ENCODE measurements around the gene NECTIN3. TPM values are rescaled to one million over a fixed set of nuclear protein-coding genes. Genes with fewer than 3 reads are reported as not detected.

NECTIN3 gene
- total and polyA plus RNA-seq, 4 donors, result 9.0 to 31.8 (median 15.3) TPM

- 64% methylated on average over 1 of the region's 1 CpG for WGBS
Measured at GRCh38 chr3:111027868-111028267, 43.7 kb upstream of the NECTIN3 start.

GRCh38 chr3:111031538-111031937 is 40.1 kb upstream of the NECTIN3 start:
- DNase-seq (ENCODE audit: low spot score), result no peak
- Histone ChIP-seq H3K4me1 (ENCODE audit: control insufficient read depth in 4 of 4, insufficient read depth in 4 of 4, low read length in 3 of 4) (peaks cover 0 to 4% (median 0%) of the 10 kb centered on the region in 4 donors), H3K36me3 (ENCODE audit: control insufficient read depth in 4 of 4, insufficient read depth in 3 of 4, low read depth in 1 of 4, low read length in 3 of 4) (no peaks in the 10 kb centered on the region), H3K27ac (ENCODE audit: low read depth in 1 of 2, low read length in 2 of 2) (no peak overlapping the region), H3K9ac (ENCODE audit: low read depth in 1 of 2, low read length in 2 of 2) (no peak overlapping the region), H3K9me3 (ENCODE audit: control insufficient read depth in 4 of 4, low read length in 3 of 4) (no peaks in the 10 kb centered on the region), H3K27me3 (ENCODE audit: control insufficient read depth in 4 of 4, insufficient read depth in 4 of 4, low read length in 3 of 4) (no peaks in the 10 kb centered on the region), H3K4me3 (ENCODE audit: low read depth in 1 of 3, low read length in 3 of 3) (no peak overlapping the region)
- WGBS, result 94% methylated on average over 2 of the region's 2 CpGs
- TF ChIP-seq, protein P1, sequence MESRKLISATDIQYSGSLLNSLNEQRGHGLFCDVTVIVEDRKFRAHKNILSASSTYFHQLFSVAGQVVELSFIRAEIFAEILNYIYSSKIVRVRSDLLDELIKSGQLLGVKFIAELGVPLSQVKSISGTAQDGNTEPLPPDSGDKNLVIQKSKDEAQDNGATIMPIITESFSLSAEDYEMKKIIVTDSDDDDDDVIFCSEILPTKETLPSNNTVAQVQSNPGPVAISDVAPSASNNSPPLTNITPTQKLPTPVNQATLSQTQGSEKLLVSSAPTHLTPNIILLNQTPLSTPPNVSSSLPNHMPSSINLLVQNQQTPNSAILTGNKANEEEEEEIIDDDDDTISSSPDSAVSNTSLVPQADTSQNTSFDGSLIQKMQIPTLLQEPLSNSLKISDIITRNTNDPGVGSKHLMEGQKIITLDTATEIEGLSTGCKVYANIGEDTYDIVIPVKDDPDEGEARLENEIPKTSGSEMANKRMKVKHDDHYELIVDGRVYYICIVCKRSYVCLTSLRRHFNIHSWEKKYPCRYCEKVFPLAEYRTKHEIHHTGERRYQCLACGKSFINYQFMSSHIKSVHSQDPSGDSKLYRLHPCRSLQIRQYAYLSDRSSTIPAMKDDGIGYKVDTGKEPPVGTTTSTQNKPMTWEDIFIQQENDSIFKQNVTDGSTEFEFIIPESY (IDR thresholded peaks at IDR 0.05), result no peak
- no peak for TF ChIP-seq TAF1 (conservative IDR thresholded peaks at IDR 0.05)
- TF ChIP-seq FOXA2 (IDR thresholded peaks at IDR 0.05), result no peak

More at GRCh38 chr3:111027868-111028267, 43.7 kb upstream of the NECTIN3 start:
- Histone ChIP-seq H3K4me1 (ENCODE audit: control insufficient read depth in 4 of 4, insufficient read depth in 4 of 4, low read length in 3 of 4) (no peaks in the 10 kb centered on the region), H3K9me3 (ENCODE audit: control insufficient read depth in 4 of 4, low read length in 3 of 4) (no peaks in the 10 kb centered on the region), H3K27me3 (ENCODE audit: control insufficient read depth in 4 of 4, insufficient read depth in 4 of 4, low read length in 3 of 4) (no peaks in the 10 kb centered on the region), H3K36me3 (ENCODE audit: control insufficient read depth in 4 of 4, insufficient read depth in 3 of 4, low read depth in 1 of 4, low read length in 3 of 4) (no peaks in the 10 kb centered on the region), H3K4me3 (ENCODE audit: low read depth in 1 of 3, low read length in 3 of 3) (no peak overlapping the region), H3K9ac (ENCODE audit: low read depth in 1 of 2, low read length in 2 of 2) (no peak overlapping the region), H3K27ac (ENCODE audit: low read depth in 1 of 2, low read length in 2 of 2) (no peak overlapping the region)
- DNase-seq (ENCODE audit: low spot score), result no peak
- TF ChIP-seq FOXA1 (IDR thresholded peaks at IDR 0.05) (no peak), NR2F2 (IDR thresholded peaks at IDR 0.05) (no peak), HNF4A (conservative IDR thresholded peaks at IDR 0.05) (no peak), YY1 (IDR thresholded peaks at IDR 0.05) (no peak), SP1 (IDR thresholded peaks at IDR 0.05) (no peak), GABPA (IDR thresholded peaks at IDR 0.05 in 1 of 2, conservative IDR thresholded peaks at IDR 0.05 in 1 of 2) (no peak)
- TF ChIP-seq, protein P1 (IDR thresholded peaks at IDR 0.05), result no peak

- Histone ChIP-seq H3K27ac (ENCODE audit: low read depth in 1 of 2, low read length in 2 of 2) (no peak overlapping the region), H3K4me1 (ENCODE audit: control insufficient read depth in 4 of 4, insufficient read depth in 4 of 4, low read length in 3 of 4) (peaks cover 0 to 4% (median 0%) of the 10 kb centered on the region in 4 donors), H3K27me3 (ENCODE audit: control insufficient read depth in 4 of 4, insufficient read depth in 4 of 4, low read length in 3 of 4) (no peaks in the 10 kb centered on the region), H3K9me3 (ENCODE audit: control insufficient read depth in 4 of 4, low read length in 3 of 4) (no peaks in the 10 kb centered on the region), H3K36me3 (ENCODE audit: control insufficient read depth in 4 of 4, insufficient read depth in 3 of 4, low read depth in 1 of 4, low read length in 3 of 4) (no peaks in the 10 kb centered on the region), H3K4me3 (ENCODE audit: low read depth in 1 of 3, low read length in 3 of 3) (no peak overlapping the region), H3K9ac (ENCODE audit: low read depth in 1 of 2, low read length in 2 of 2) (no peak overlapping the region)
- no peak for DNase-seq (ENCODE audit: low spot score)
- WGBS, result 95% methylated on average over 3 of the region's 3 CpGs
- TF ChIP-seq HNF4A (conservative IDR thresholded peaks at IDR 0.05), result no peak
- no peak for TF ChIP-seq RAD21 (IDR thresholded peaks at IDR 0.05)
- no peak for TF ChIP-seq REST (IDR thresholded peaks at IDR 0.05)
- TF ChIP-seq EGR1 (IDR thresholded peaks at IDR 0.05; ENCODE audit: low read depth in 2 of 2), result no peak
- TF ChIP-seq, protein P2, sequence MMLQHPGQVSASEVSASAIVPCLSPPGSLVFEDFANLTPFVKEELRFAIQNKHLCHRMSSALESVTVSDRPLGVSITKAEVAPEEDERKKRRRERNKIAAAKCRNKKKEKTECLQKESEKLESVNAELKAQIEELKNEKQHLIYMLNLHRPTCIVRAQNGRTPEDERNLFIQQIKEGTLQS (IDR thresholded peaks at IDR 0.05), result no peak
Measured at GRCh38 chr3:111032677-111033076, 38.9 kb upstream of the NECTIN3 start.

Data from liver (tissue), 9 donors.